GM12891 (cell line): ENCODE measurements around the gene TCEAL8.

Source experiments
- PAX5 ChIP-seq: IDR thresholded peaks from 2 replicates; pipeline ENCODE4 v1.6.1; 2011; ENCODE audit warnings: low read length, moderate library complexity, mild to moderate bottlenecking; ENCODE audit not compliant: insufficient read depth, severe bottlenecking
- POLR2A ChIP-seq: IDR thresholded peaks from 2 replicates; pipeline ENCODE4 v1.6.1; 2011; ENCODE audit warnings: low read depth, low read length, control low read depth
- POLR2AphosphoS5 ChIP-seq: IDR thresholded peaks from 2 replicates; pipeline ENCODE4 v1.6.1; 2011; ENCODE audit warnings: low read depth, low read length, control low read depth
- POU2F2 ChIP-seq: IDR thresholded peaks from 2 replicates; pipeline ENCODE4 v1.6.1; 2011; ENCODE audit warnings: low read depth, mild to moderate bottlenecking, control low read depth, low read length, moderate library complexity
- SPI1 ChIP-seq: IDR thresholded peaks from 2 replicates; pipeline ENCODE4 v1.6.1; 2011; ENCODE audit warnings: low read depth, low read length, control low read depth
- TAF1 ChIP-seq: IDR thresholded peaks from 2 replicates; pipeline ENCODE4 v1.6.1; 2011; ENCODE audit warnings: low read depth, low read length, control low read depth

DNA sequence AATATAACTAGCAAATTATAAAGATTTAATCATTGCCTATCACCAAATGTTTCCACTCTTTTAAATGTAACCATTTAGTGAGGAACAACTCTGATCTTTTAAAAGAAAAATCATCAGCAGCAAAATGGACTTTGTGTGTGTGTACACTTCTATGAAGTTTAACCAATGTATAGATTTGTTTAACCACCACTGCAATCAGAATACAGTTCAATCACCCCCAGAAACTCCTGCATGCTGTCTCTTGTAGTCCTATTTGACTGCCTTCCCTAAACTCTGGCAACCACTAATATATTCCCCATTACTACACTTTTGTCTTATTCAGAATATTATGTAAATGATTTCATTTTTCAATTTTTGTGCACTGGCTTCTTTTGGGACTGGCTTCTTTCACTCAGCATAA lies 1.7 kb upstream of the TCEAL8 start:
- TF ChIP-seq POLR2AphosphoS5 (no peak), POLR2A (no peak), TAF1 (no peak), SPI1 (no peak), POU2F2 (no peak), PAX5 (no peak)
